GM21390 (cell line): ENCODE results near the gene FNDC5.

Experiments used
- ATAC-seq: cut with Tn5 transposase; IDR thresholded peaks from one replicate; pipeline ENCODE4 v1.9.1; 2021; ENCODE audit not compliant: unreplicated experiment

FNDC5 gene

GRCh38 chr1:32884726-32885125 is 14.0 kb upstream of the FNDC5 start:
- no peak for ATAC-seq

- ATAC-seq = no peak
Observed at GRCh38 chr1:32884032-32884372, 13.3 kb upstream of the FNDC5 start.

- ATAC-seq = no peak
Observed at GRCh38 chr1:32883338-32884031, 12.8 kb upstream of the FNDC5 start.

- no peak for ATAC-seq
Observed at GRCh38 chr1:32881871-32882850, 11.4 kb upstream of the FNDC5 start.

GRCh38 chr1:32881291-32881690 is 10.6 kb upstream of the FNDC5 start:
- ATAC-seq = no peak

- ATAC-seq = no peak
Observed at GRCh38 chr1:32878637-32879041, 7.9 kb upstream of the FNDC5 start.

GRCh38 chr1:32878183-32878582 is 7.5 kb upstream of the FNDC5 start:
- ATAC-seq = no peak

GRCh38 chr1:32877211-32878110 is 6.7 kb upstream of the FNDC5 start:
- no peak for ATAC-seq

- ATAC-seq = no peak
Observed at GRCh38 chr1:32876341-32877210, 5.9 kb upstream of the FNDC5 start.

GRCh38 chr1:32874860-32875752 is 4.4 kb upstream of the FNDC5 start:
- no peak for ATAC-seq

GRCh38 chr1:32873484-32873883 is 2.8 kb upstream of the FNDC5 start:
- ATAC-seq = no peak

- ATAC-seq = no peak
Observed at GRCh38 chr1:32872192-32872460, 1.4 kb upstream of the FNDC5 start.

- no peak for ATAC-seq
Observed at GRCh38 chr1:32871364-32872191, 866 bp upstream of the FNDC5 start.

- ATAC-seq = no peak
Observed at GRCh38 chr1:32869923-32870614, 643 bp downstream of the FNDC5 start.

- ATAC-seq = no peak
Observed at GRCh38 chr1:32868806-32869455, 1.8 kb downstream of the FNDC5 start.

GRCh38 chr1:32868085-32868484 is 2.6 kb downstream of the FNDC5 start:
- ATAC-seq = no peak

- no peak for ATAC-seq
Observed at GRCh38 chr1:32867671-32868070, 3.0 kb downstream of the FNDC5 start.

GRCh38 chr1:32867151-32867550 is 3.6 kb downstream of the FNDC5 start:
- no peak for ATAC-seq
